ENCODE measurements around the gene SMIM38.

Gene SMIM38

GRCh38 chr11:69189059-69189458, 33.3 kb downstream of the SMIM38 start:
- DNase-seq: no peak

- no peak for DNase-seq
Observed at GRCh38 chr11:69190796-69191536, 35.2 kb downstream of the SMIM38 start.

DNA sequence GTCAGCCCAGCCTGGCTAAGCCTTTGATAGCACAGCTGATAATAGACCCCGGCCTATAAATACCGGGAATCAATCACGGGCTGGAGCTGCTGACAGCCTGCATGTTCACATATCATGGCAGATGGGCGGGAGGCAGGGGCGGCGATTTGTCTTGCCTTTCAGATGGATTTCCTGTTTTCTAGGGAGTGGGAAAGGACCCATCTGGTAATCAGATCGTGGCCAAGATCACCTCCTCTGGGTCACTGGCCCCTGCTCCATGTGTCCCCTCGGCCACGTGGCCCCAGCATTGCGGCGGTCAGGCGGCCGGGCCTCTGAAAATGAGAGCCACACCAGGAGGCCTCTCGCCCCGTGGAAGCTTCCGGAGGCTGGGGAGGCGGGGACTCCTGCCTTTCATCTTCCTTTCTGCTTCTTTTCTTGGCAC, 36.6 kb downstream of the SMIM38 start:
- DNase-seq: no peak

GRCh38 chr11:69193151-69193550, 37.4 kb downstream of the SMIM38 start:
- DNase-seq: no peak

DNA sequence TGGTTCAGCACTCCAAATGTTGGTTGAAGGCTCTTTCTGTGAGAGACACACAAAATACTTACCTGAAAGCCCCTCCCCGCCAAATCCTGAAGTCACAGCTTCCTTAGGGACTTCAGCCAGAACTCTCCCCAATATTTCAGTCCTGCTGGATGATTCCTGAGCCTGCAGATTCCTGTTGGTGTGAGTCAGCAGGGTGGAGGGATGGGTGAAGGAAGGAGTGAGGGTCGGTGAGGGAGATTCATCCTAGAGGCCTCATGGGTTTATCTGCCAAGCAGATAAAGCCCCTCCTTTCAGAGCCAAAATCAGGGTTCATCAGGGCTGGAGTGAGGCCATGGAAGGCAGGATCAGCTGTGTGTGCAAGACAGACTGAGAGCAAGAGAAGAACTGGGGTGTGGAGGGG, 37.9 kb downstream of the SMIM38 start:
- DNase-seq: no peak

DNA sequence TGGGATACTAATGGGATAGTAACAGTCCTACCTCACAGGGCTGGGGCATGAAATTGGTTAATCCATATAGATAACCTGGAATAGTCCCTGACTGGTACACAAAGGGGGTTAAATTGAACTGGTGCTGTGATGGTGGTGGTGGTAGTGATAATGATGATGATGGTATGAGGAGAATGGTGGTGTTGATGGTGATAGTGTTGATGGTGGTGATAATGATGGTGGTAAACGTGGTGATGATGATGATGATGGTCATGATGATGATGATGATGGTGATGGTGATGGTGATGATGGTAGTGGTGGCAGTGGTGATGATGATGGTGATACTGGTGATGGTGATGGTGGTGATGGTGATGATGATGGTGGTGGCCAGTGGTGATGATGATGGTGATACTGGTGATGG, 38.7 kb downstream of the SMIM38 start:
- no peak for DNase-seq

DNA sequence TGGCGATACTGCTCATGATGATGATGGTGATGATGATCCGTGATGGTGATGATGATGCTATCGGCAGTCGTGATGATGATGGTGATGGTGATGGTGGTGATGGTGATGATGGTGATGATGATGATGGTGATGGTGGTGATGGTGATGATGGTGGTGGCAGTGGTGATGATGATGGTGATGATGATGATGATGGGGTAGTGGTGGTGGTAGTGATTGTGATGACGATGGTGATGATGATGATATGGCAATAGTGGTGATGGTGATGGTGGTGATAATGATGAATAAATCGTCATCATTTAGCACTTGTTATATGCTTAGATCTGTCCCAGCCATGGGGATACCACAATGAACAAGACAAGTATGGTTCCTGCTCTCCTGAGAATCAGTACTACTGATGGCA, 39.2 kb downstream of the SMIM38 start:
- DNase-seq: no peak

DNA sequence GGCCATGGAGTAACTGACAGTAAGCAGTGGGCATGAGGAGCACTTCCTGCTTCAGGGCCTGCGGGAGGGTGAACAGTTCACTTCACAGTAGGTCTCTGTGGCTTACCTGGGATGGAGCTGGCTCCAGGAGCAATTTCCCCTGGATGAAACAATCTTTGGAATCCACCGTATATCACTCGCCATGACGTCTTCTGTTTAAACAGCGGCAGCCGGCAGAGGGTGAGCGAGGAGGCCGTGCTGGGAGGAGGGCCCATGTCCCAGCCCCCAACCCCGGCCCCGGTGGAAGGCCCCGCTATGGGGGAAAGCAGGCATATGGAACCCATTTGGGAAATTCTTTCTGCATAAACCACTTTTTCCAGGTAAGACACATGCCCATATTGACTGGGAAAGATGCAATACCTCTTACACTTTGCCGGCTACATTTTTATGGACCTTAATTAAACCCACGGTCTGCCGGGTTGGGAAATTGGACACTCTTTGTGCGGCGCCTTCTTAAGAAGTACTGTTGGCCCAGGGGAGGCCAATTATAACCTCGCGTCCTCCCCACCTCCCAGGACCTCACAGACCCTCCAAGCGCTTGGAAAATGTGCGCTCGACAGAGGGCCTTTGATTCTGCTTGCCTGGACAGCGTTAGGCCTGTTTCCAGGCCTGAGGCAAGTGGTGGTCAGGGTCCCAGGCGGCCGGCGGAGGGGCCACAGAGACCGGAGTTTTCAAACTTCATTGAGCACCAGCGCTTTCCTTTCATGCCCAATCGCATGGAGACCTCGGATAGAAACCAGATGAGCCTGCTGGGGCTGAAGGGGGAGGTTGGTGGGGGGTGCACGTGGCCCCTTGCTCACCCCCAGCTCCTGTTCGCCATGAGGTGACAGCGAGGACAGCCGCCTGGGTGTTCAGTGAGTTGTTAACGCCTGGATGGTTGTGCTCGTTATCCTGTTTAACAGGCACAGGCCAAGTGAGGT, 40.4 kb downstream of the SMIM38 start:
- no peak for DNase-seq

DNA sequence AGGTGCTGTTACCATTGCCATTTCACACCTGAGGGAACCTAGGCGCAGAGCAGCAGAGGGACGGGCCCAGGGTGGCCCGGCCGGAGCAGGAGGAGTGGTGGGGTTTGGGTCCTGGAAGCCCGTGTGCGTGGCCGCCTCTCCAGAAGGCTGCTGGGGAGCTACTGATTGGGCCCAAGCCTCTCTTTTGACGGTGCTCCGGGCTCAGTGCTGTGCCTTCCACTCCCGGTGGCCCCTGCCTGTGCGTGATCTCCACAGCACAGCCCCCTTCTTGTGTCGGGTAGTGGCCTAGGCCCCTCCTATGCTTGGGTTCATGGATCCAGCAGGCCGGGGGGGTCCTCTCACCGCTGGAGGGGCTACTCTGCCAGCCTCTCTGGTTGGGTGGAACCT, 41.0 kb downstream of the SMIM38 start:
- no peak for DNase-seq

GRCh38 chr11:69198891-69199582, 43.3 kb downstream of the SMIM38 start:
- DNase-seq: no peak

- no peak for DNase-seq
Observed at GRCh38 chr11:69199583-69200315, 44.0 kb downstream of the SMIM38 start.

DNA sequence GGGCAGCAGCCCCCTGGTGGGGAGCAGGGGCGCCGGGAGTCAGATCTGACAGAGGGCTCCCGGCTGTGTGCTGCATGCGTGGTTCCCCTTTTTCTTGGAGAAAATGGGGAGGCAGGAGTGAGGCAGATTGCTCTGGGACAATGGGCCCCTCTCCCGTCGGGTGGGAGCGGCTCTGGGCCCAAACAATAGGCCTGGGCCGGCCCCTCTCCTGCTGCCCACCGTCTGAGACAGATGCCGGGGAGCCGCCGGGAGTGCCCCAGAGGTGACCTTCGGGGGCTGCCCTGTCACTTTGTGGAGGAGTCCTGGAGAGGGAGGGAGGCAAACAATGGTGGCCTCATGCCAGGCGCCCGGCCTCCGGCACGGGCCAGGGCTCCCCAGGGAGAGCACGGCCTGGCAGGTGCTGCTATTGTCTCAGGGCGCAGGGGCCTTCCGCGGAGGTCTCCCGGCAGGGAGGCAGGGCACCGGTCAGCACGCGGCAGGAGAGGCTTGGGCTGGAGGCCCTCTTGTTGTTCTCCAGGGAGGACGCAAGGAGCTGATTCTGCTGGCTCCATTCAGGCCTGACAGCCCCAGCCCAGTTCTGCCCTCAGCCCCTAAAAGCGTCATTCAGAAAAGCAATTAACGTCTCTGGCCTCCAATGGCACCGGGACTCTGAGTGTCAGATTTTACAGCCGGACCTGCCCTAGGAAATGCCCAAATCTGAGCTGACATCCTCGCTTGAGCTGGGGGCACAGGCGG, 44.8 kb downstream of the SMIM38 start:
- no peak for DNase-seq

DNA sequence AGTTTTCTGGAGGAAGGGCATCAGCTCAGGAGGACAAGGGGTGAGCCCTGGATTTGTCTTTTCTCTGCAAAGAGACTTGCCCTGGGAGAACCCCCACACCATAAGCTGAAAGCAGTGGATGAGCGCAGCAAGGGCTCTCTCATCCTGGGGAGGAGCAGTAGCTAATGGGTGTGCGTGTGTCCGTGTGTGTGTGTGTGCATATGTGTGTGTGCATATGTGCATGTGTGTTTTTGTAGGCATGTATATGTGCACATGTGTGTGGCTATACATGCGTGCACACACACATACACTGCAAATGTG, 45.3 kb downstream of the SMIM38 start:
- no peak for DNase-seq

DNA sequence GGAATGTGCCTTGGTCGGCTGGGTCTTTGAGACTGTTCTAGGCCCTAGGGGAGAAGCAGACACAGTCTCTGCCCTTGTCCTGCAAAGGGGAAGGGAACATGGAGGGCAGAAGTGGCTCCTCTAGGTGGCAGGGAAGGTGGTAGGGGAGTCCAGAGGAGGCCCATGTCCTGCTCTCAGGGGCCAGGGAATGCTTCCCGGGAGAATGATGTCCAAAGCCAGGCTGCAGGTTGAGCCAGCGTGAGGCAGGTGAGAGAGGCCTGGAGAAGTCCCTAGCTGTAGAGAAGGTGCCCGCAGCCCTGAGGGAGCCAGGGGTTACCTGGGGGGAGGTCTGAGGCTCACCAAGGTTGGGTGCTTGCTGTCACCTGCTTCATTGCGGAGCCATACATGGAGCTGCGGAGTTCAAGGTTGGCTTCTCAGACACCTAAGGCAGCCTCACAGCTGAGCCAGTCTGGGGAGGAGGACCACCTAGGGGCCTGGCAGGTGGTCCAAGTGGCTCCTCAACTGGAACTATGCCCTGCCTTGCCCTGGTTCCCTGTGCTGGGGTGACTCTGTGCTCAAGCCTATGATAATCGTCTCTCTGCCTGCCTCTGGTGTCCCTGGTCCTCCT, 46.1 kb downstream of the SMIM38 start:
- DNase-seq: no peak

- no peak for DNase-seq
Observed at GRCh38 chr11:69202511-69203221, 46.9 kb downstream of the SMIM38 start.

DNA sequence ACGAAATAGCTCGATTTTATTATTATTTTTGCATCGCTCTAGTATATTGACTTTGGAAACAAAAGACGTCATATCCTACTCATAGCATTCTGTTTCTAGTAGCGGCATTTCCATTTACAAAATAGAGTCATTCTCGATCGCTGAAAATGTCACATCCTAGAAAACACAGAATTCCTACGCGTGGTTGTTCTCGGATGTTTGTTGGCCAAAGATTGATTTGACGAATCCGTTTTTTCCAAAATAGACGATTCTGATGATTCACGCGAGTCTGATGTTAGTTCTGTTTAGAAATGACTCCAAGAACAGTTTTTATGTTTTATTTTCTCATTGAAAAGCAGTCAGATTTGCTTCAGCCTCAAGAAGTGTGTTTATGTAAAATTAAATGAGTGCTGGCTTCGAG, 47.6 kb downstream of the SMIM38 start:
- DNase-seq: no peak

GRCh38 chr11:69203901-69204245, 48.1 kb downstream of the SMIM38 start:
- no peak for DNase-seq

DNA sequence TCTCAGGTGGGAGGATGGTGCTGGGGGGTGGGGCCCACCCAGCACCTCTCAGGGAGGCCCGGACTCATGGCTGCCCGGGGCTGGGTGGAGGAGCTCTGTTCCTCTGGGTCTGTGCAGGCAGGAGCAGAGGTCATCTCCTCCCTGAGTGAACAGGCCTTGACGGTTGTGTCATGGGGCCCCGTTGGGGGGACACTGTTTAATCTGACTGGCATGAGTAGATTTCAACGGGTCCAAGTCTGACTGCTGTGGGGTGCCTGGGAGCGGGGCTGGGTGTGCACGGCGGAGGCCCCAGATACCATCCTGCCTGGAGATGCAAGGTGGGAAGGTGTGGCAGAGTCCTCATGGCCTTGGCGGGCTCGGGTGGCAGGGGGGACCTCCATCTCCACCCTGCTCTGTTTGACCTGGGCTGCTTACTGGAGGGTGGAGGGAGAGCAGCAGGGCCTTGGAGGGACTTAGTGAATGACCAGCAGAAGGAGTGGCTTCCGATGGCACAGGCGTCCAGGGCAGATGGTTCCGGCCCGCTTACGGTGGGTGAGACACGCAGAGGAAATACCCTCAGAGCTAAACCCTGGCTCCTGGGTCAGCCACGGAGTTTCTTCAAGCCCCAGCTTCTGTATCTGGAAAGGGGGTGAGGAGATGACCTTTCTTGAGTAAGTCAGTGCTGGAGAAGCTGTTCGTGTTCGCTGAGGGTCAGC, 48.7 kb downstream of the SMIM38 start:
- no peak for DNase-seq

GRCh38 chr11:69204941-69205742, 49.4 kb downstream of the SMIM38 start:
- no peak for DNase-seq
